CD4-positive, alpha-beta T cell (primary cell): ENCODE results near the gene GABRB1. TPM values are rescaled to one million over a fixed set of nuclear protein-coding genes. Genes with fewer than 3 reads are reported as not detected.
"Not testable (repeated sequence)": the region's sequence is repeated elsewhere in the genome, so short reads cannot be mapped to it uniquely, and the experiment has no call there.

Source experiments
- ATAC-seq: fragments of 200-7000 bp; cut with Tn5 transposase; one replicate; pipeline ENCODE4 v1.10.0; 2022; ENCODE audit warnings: mild to moderate bottlenecking; ENCODE audit not compliant: poor library complexity
- CTCF ChIA-PET: fragments of 350-600 bp; sonication (Branson Sonifier 250); formaldehyde crosslinking; loops from one replicate; lab custom pipeline; 2021; ENCODE audit warnings: antibody characterized with exemption, inconsistent platforms; lab: Charles Lee
- POLR2A ChIA-PET: fragments of 350-600 bp; sonication (Branson Sonifier 250); formaldehyde crosslinking; loops from one replicate; lab custom pipeline; 2021; ENCODE audit warnings: antibody characterized with exemption, inconsistent platforms; lab: Charles Lee
- DNase-seq, 14 experiments: peaks; one replicate each; pipeline ENCODE4 v3.0.0-alpha.2; 2013 to 2020; ENCODE audit warnings: mixed read lengths in 2 of 14
- H3K27ac ChIP-seq, 2 donors: one replicate each; pipeline versions ENCODE4 v1.5.1 to v1.7.0; 2013; ENCODE audit warnings: low read length in 2 of 2, low read depth in 1 of 2, mild to moderate bottlenecking in 1 of 2
- H3K27me3 ChIP-seq, 2 experiments: 1 replicate in 1 of 2; 2 replicates in 1 of 2; pipeline versions ENCODE4 v1.6.1 to v1.7.0; 2013; ENCODE audit warnings: low read length in 2 of 2, control low read depth in 1 of 2, mild to moderate bottlenecking in 1 of 2, moderate library complexity in 1 of 2; ENCODE audit not compliant: insufficient read depth in 2 of 2, control insufficient read depth in 1 of 2
- H3K36me3 ChIP-seq: one replicate; pipeline ENCODE4 v1.6.1; 2013; ENCODE audit warnings: low read length, control low read depth; ENCODE audit not compliant: insufficient read depth
- H3K4me1 ChIP-seq: one replicate; pipeline ENCODE4 v1.6.1; 2013; ENCODE audit warnings: low read length, control low read depth; ENCODE audit not compliant: insufficient read depth
- H3K4me3 ChIP-seq: one replicate; pipeline ENCODE4 v1.5.1; 2013; ENCODE audit warnings: mild to moderate bottlenecking, low read length, moderate library complexity
- H3K9me3 ChIP-seq, 2 experiments: 1 replicate in 1 of 2; 2 replicates in 1 of 2; pipeline versions ENCODE4 v1.6.1 to v1.7.0; 2013; ENCODE audit warnings: low read length in 2 of 2, mild to moderate bottlenecking in 2 of 2, control low read depth in 1 of 2, moderate library complexity in 1 of 2; ENCODE audit not compliant: control insufficient read depth in 1 of 2, insufficient read depth in 1 of 2
- H3K27ac Mint-ChIP-seq: one replicate; pipeline ENCODE4 v1.8.0; 2020; ENCODE audit warnings: mixed read lengths
- H3K27me3 Mint-ChIP-seq: one replicate; pipeline ENCODE4 v1.8.0; 2021; ENCODE audit warnings: mixed read lengths
- H3K36me3 Mint-ChIP-seq: one replicate; pipeline ENCODE4 v1.8.0; 2021; ENCODE audit warnings: low read depth, mixed read lengths
- H3K4me1 Mint-ChIP-seq: one replicate; pipeline ENCODE4 v1.8.0; 2021; ENCODE audit warnings: low read depth, mixed read lengths
- H3K4me3 Mint-ChIP-seq: one replicate; pipeline ENCODE4 v1.8.0; 2020; ENCODE audit warnings: mild to moderate bottlenecking, mixed read lengths
- H3K9me3 Mint-ChIP-seq: one replicate; pipeline ENCODE4 v1.8.0; 2020; ENCODE audit warnings: mixed read lengths
- CTCF ChIP-seq: fragments of 200-600 bp; IDR thresholded peaks from one replicate; pipeline ENCODE4 v1.8.0; 2022; ENCODE audit warnings: antibody characterized with exemption, mild to moderate bottlenecking
- intact Hi-C, 2 experiments: fragments of 100-400 bp; cut with DNase I in 1 of 2; cut with micrococcal nuclease in 1 of 2; formaldehyde crosslinking; loops; one replicate each; pipeline versions ENCODE4 v1.15.1 to v1.9.0; 2023 to 2025; cut with DNase I, micrococcal nuclease
- total RNA-seq, 174 experiments: library from RNA in 2 of 174; stranded (reverse) in 2 of 174; gene quantifications; one replicate each; pipeline ENCODE4 v1.2.3 and lab custom pipeline; 2021 to 2026

GABRB1 gene
- total RNA-seq, 2 experiments from 2014 or later: not detected

GRCh38 chr4:47287735-47288134 lies 256.4 kb downstream of the GABRB1 start:
- H3K4me3 Mint-ChIP-seq: no peak overlapping the region
- Histone ChIP-seq H3K36me3 (no peaks in the 10 kb centered on the region), H3K4me1 (no peaks in the 10 kb centered on the region), H3K27me3 (no peaks in the 10 kb centered on the region), H3K9me3 (peaks cover 0 to 3% of the 10 kb centered on the region in 2 experiments), H3K4me3 (no peak overlapping the region), H3K27ac (no peak overlapping the region)
- TF ChIP-seq CTCF: no peak
- H3K4me1 Mint-ChIP-seq: no peaks in the 10 kb centered on the region
- DNase-seq (no peak), ATAC-seq (no peak)
- intact Hi-C loops: no loop called here
- H3K36me3 Mint-ChIP-seq: no peaks in the 10 kb centered on the region
- peaks cover 8% of the 10 kb centered on the region for H3K27me3 Mint-ChIP-seq
- CTCF ChIA-PET: no interaction called here
- POLR2A ChIA-PET: no interaction called here
- H3K27ac Mint-ChIP-seq: no peak overlapping the region
- no peaks in the 10 kb centered on the region for H3K9me3 Mint-ChIP-seq

- H3K4me1 ChIP-seq: no peaks in the 10 kb centered on the region
Observed at GRCh38 chr4:47289805-47290204, 258.4 kb downstream of the GABRB1 start.

GRCh38 chr4:47290873-47291272 lies 259.5 kb downstream of the GABRB1 start:
- H3K27ac Mint-ChIP-seq, H3K4me3 Mint-ChIP-seq, H3K9me3 Mint-ChIP-seq, H3K27ac ChIP-seq, intact Hi-C loops, POLR2A ChIA-PET, DNase-seq, H3K36me3 ChIP-seq, H3K27me3 ChIP-seq, H3K4me1 ChIP-seq, H3K4me1 Mint-ChIP-seq, ATAC-seq, H3K27me3 Mint-ChIP-seq, H3K4me3 ChIP-seq, H3K36me3 Mint-ChIP-seq, H3K9me3 ChIP-seq: not testable (repeated sequence)
- CTCF ChIA-PET: interaction anchor here (0.6 kb wide), 1 partner anchor 129 kb away, joined by 3 read pairs; no protein-coding TSS in a partner anchor

More at GRCh38 chr4:47289805-47290204, 258.4 kb downstream of the GABRB1 start:
- H3K9me3 ChIP-seq: peaks cover 0 to 5% of the 10 kb centered on the region in 2 experiments
- ChIA-PET CTCF (no interaction called here), POLR2A (no interaction called here)
- Mint-ChIP-seq H3K4me1 (no peaks in the 10 kb centered on the region), H3K27ac (no peak overlapping the region), H3K27me3 (peaks cover 4% of the 10 kb centered on the region), H3K4me3 (no peak overlapping the region), H3K36me3 (no peaks in the 10 kb centered on the region), H3K9me3 (no peaks in the 10 kb centered on the region)
- no peak for TF ChIP-seq CTCF
- intact Hi-C loops: no loop called here
- no peak for ATAC-seq
- H3K27me3 ChIP-seq: no peaks in the 10 kb centered on the region
- no peaks in the 10 kb centered on the region for H3K36me3 ChIP-seq
- no peak overlapping the region for H3K4me3 ChIP-seq
- H3K27ac ChIP-seq: no peak overlapping the region
- DNase-seq: no peak

GRCh38 chr4:47309165-47309564 lies 277.8 kb downstream of the GABRB1 start:
- DNase-seq (no peak), ATAC-seq (no peak)
- no peaks in the 10 kb centered on the region for H3K4me1 Mint-ChIP-seq
- intact Hi-C loops: no loop called here
- H3K4me3 Mint-ChIP-seq: no peak overlapping the region
- no peak for TF ChIP-seq CTCF
- Histone ChIP-seq H3K27me3 (no peaks in the 10 kb centered on the region), H3K36me3 (no peaks in the 10 kb centered on the region), H3K27ac (no peak overlapping the region), H3K9me3 (no peaks in the 10 kb centered on the region), H3K4me1 (no peaks in the 10 kb centered on the region), H3K4me3 (no peak overlapping the region)
- no peak overlapping the region for H3K27ac Mint-ChIP-seq
- ChIA-PET CTCF (no interaction called here), POLR2A (no interaction called here)
- H3K36me3 Mint-ChIP-seq: no peaks in the 10 kb centered on the region
- H3K9me3 Mint-ChIP-seq: no peaks in the 10 kb centered on the region
- peaks cover 12% of the 10 kb centered on the region for H3K27me3 Mint-ChIP-seq
